Left ventricle myocardium superior (tissue), 1 donor: ENCODE measurements around the gene CNTFR. TPM values are rescaled to one million over a fixed set of nuclear protein-coding genes. Genes with fewer than 3 reads are reported as not detected.

Experiments used
- ATAC-seq: fragments of 200-7000 bp; cut with Tn5 transposase; one replicate; pipeline ENCODE4 v1.9.1; 2020; ENCODE audit warnings: mild to moderate bottlenecking, moderate library complexity
- DNase-seq: peaks from one replicate; pipeline ENCODE4 v3.0.0-alpha.2; 2020
- intact Hi-C: fragments of 100-400 bp; cut with micrococcal nuclease; formaldehyde crosslinking; loops from one replicate; pipeline ENCODE4 v1.11.0; 2022
- total RNA-seq: library from RNA; stranded (reverse); fragmentation: NEBNext Ultra II Directional; extraction: Animal tissue kit (Norgen Biotek cat#: 25700); gene quantifications from one replicate; pipeline ENCODE4 v1.2.1, GENCODE V29; 2021
- donor health status: DM: no; HTN: yes; CAD: no; lungs with severe emphysema.

The CNTFR gene
- total RNA-seq, 1 donor from 2014 or later: 3.3 TPM

GRCh38 chr9:34623374-34624235 lies 34.1 kb upstream of the CNTFR start:
- ATAC-seq: no peak
- no peak for DNase-seq
- intact Hi-C loops: no loop called here

- intact Hi-C loops: no loop called here
- peak; percentile 99 for ATAC-seq
Observed at GRCh38 chr9:34620061-34620994, 30.8 kb upstream of the CNTFR start, which contains the start of gene DCTN3. Gene DCTN3 (minus strand): TSS chr9:34620495. CDS start chr9:34620464, 31 bp downstream.

GRCh38 chr9:34615132-34615531 lies 25.6 kb upstream of the CNTFR start:
- no peak for ATAC-seq
- DNase-seq: no peak
- intact Hi-C loops: no loop called here

More at GRCh38 chr9:34620061-34620994, 30.8 kb upstream of the CNTFR start, which contains the start of gene DCTN3:
- DNase-seq: peak; percentile 93

GRCh38 chr9:34612788-34613390 lies 23.4 kb upstream of the CNTFR start:
- intact Hi-C loops: no loop called here
- peak; percentile 71 for ATAC-seq
- peak; percentile 74 for DNase-seq

GRCh38 chr9:34611811-34612787 lies 22.6 kb upstream of the CNTFR start, which contains the start of gene RPP25L:
Gene RPP25L (minus strand): TSS chr9:34612097. CDS start chr9:34611296, 801 bp downstream.
- ATAC-seq: peak; percentile 95
- DNase-seq: peak; percentile 93
- intact Hi-C loops: no loop called here

- no peak for DNase-seq
- peak; percentile 34 for ATAC-seq
- intact Hi-C loops: no loop called here
Observed at GRCh38 chr9:34611251-34611810, 21.8 kb upstream of the CNTFR start.

GRCh38 chr9:34610434-34611206 lies 21.1 kb upstream of the CNTFR start:
- ATAC-seq: peak; percentile 34
- intact Hi-C loops: no loop called here
- peak; percentile 54 for DNase-seq

- ATAC-seq: no peak
- intact Hi-C loops: loop anchor here (10.0 kb wide), 1 partner anchor 273 kb away; no protein-coding TSS in a partner anchor
- no peak for DNase-seq
Observed at GRCh38 chr9:34607331-34607730, 17.8 kb upstream of the CNTFR start.

GRCh38 chr9:34606905-34607304 lies 17.4 kb upstream of the CNTFR start:
- ATAC-seq: no peak
- intact Hi-C loops: loop anchor here (10.0 kb wide), 1 partner anchor 272 kb away; no protein-coding TSS in a partner anchor
- DNase-seq: no peak

GRCh38 chr9:34606190-34606589 lies 16.7 kb upstream of the CNTFR start:
- intact Hi-C loops: loop anchor here (10.0 kb wide), 1 partner anchor 271 kb away; no protein-coding TSS in a partner anchor
- DNase-seq: no peak
- ATAC-seq: no peak

GRCh38 chr9:34603610-34604231 lies 14.2 kb upstream of the CNTFR start:
- intact Hi-C loops: loop anchor here (10.0 kb wide), 1 partner anchor 269 kb away; no protein-coding TSS in a partner anchor
- ATAC-seq: peak; percentile 91
- peak; percentile 90 for DNase-seq

- DNase-seq (no peak), ATAC-seq (no peak)
- intact Hi-C loops: loop anchor here (10.0 kb wide), 1 partner anchor 267 kb away; no protein-coding TSS in a partner anchor
Observed at GRCh38 chr9:34601937-34602573, 12.5 kb upstream of the CNTFR start.

GRCh38 chr9:34600908-34601307 lies 11.4 kb upstream of the CNTFR start:
- DNase-seq (no peak), ATAC-seq (no peak)
- intact Hi-C loops: loop anchor here (10.0 kb wide), 1 partner anchor 266 kb away; no protein-coding TSS in a partner anchor

GRCh38 chr9:34599546-34599945 lies 10.0 kb upstream of the CNTFR start:
- ATAC-seq: no peak

GRCh38 chr9:34594177-34594576 lies 4.7 kb upstream of the CNTFR start:
- no peak for ATAC-seq
- intact Hi-C loops: no loop called here
- DNase-seq: peak; percentile 68

More at GRCh38 chr9:34599546-34599945, 10.0 kb upstream of the CNTFR start:
- DNase-seq: no peak
- intact Hi-C loops: no loop called here
